ENCODE results near the gene GUCA1A.

GUCA1A gene

GRCh38 chr6:42158011-42158410, 15.2 kb upstream of the GUCA1A start:
- no peaks in the 10 kb centered on the region for H3K79me2 ChIP-seq (ENCODE audit: insufficient read depth, low read length)
- H3K4me2 ChIP-seq (ENCODE audit: low read depth, low read length, poor library complexity, severe bottlenecking): no peak overlapping the region
- H3K36me3 ChIP-seq (ENCODE audit: insufficient read depth, low read length): no peaks in the 10 kb centered on the region
- no peak overlapping the region for H2AFZ ChIP-seq (ENCODE audit: low read length)
- H3K9ac ChIP-seq (ENCODE audit: low read depth, low read length, poor library complexity, severe bottlenecking): no peak overlapping the region
- H4K20me1 ChIP-seq (ENCODE audit: insufficient read depth, low read length, poor library complexity, severe bottlenecking): no peaks in the 10 kb centered on the region
- no peaks in the 10 kb centered on the region for H3K9me2 ChIP-seq (replicated peaks; ENCODE audit: low read depth, low read length)
- H3K4me1 ChIP-seq (ENCODE audit: insufficient read depth, low read length, poor library complexity, severe bottlenecking): no peaks in the 10 kb centered on the region
- H3K9me3 ChIP-seq (ENCODE audit: insufficient read depth, low read depth, low read length): no peaks in the 10 kb centered on the region
- no peaks in the 10 kb centered on the region for H3F3A ChIP-seq (ENCODE audit: low read depth)
- H3K4me3 ChIP-seq (ENCODE audit: low read length, poor library complexity, severe bottlenecking): no peak overlapping the region
- H3K27me3 ChIP-seq (ENCODE audit: insufficient read depth, low read length, poor library complexity, severe bottlenecking): no peaks in the 10 kb centered on the region
- no peak for TF ChIP-seq CTCF (conservative IDR thresholded peaks at IDR 0.05; ENCODE audit: low read length)
- TF ChIP-seq EZH2phosphoT487 (IDR thresholded peaks at IDR 0.05; ENCODE audit: borderline replicate concordance): no peak

DNA sequence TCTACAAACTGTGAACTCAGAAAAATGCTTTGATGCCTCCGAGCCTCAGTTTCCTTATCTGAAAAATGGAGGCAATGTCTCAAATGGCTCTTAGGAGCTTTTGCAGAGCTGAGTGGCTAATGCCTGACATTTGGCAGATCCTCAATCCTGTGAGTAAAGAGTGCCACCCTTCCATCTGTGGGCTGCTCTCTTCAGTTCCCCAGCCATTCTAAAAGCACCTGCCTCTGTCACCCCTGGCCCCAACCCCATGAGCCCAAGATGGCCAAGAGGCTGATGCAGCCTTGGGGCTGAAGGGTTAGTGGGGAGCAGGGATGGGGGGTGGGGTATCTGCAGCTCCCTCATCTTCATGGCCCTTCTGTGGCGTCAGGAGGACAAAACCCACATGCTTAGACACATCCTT, 14.5 kb upstream of the GUCA1A start:
- no peaks in the 10 kb centered on the region for H3K4me1 ChIP-seq (ENCODE audit: insufficient read depth, low read length, poor library complexity, severe bottlenecking)
- no peaks in the 10 kb centered on the region for H3F3A ChIP-seq (ENCODE audit: low read depth)
- no peaks in the 10 kb centered on the region for H3K9me2 ChIP-seq (replicated peaks; ENCODE audit: low read depth, low read length)
- no peak overlapping the region for H3K9ac ChIP-seq (ENCODE audit: low read depth, low read length, poor library complexity, severe bottlenecking)
- H3K79me2 ChIP-seq (ENCODE audit: insufficient read depth, low read length): no peaks in the 10 kb centered on the region
- no peak overlapping the region for H3K4me2 ChIP-seq (ENCODE audit: low read depth, low read length, poor library complexity, severe bottlenecking)
- H3K36me3 ChIP-seq (ENCODE audit: insufficient read depth, low read length): no peaks in the 10 kb centered on the region
- H3K4me3 ChIP-seq (ENCODE audit: low read length, poor library complexity, severe bottlenecking): no peak overlapping the region
- no peaks in the 10 kb centered on the region for H4K20me1 ChIP-seq (ENCODE audit: insufficient read depth, low read length, poor library complexity, severe bottlenecking)
- H3K27me3 ChIP-seq (ENCODE audit: insufficient read depth, low read length, poor library complexity, severe bottlenecking): no peaks in the 10 kb centered on the region
- no peak overlapping the region for H2AFZ ChIP-seq (ENCODE audit: low read length)
- TF ChIP-seq CTCF (conservative IDR thresholded peaks at IDR 0.05; ENCODE audit: low read length): no peak
- TF ChIP-seq EZH2phosphoT487 (IDR thresholded peaks at IDR 0.05; ENCODE audit: borderline replicate concordance): no peak
- no peaks in the 10 kb centered on the region for H3K9me3 ChIP-seq (ENCODE audit: insufficient read depth, low read depth, low read length)

GRCh38 chr6:42159431-42160024, 13.6 kb upstream of the GUCA1A start:
- Histone ChIP-seq H3K9me3 (ENCODE audit: insufficient read depth, low read depth, low read length) (no peaks in the 10 kb centered on the region), H3F3A (ENCODE audit: low read depth) (no peaks in the 10 kb centered on the region)

More at GRCh38 chr6:42159431-42160024, 13.6 kb upstream of the GUCA1A start:
- H3K9ac ChIP-seq (ENCODE audit: low read depth, low read length, poor library complexity, severe bottlenecking): no peak overlapping the region
- H3K36me3 ChIP-seq (ENCODE audit: insufficient read depth, low read length): no peaks in the 10 kb centered on the region
- no peaks in the 10 kb centered on the region for H3K27me3 ChIP-seq (ENCODE audit: insufficient read depth, low read length, poor library complexity, severe bottlenecking)
- no peak overlapping the region for H3K4me2 ChIP-seq (ENCODE audit: low read depth, low read length, poor library complexity, severe bottlenecking)
- TF ChIP-seq EZH2phosphoT487 (IDR thresholded peaks at IDR 0.05; ENCODE audit: borderline replicate concordance) (no peak), CTCF (conservative IDR thresholded peaks at IDR 0.05; ENCODE audit: low read length) (no peak)
- no peaks in the 10 kb centered on the region for H3K79me2 ChIP-seq (ENCODE audit: insufficient read depth, low read length)
- no peaks in the 10 kb centered on the region for H4K20me1 ChIP-seq (ENCODE audit: insufficient read depth, low read length, poor library complexity, severe bottlenecking)
- H3K4me1 ChIP-seq (ENCODE audit: insufficient read depth, low read length, poor library complexity, severe bottlenecking): no peaks in the 10 kb centered on the region
- H3K9me2 ChIP-seq (replicated peaks; ENCODE audit: low read depth, low read length): no peaks in the 10 kb centered on the region
- no peak overlapping the region for H2AFZ ChIP-seq (ENCODE audit: low read length)
- H3K4me3 ChIP-seq (ENCODE audit: low read length, poor library complexity, severe bottlenecking): no peak overlapping the region
